NCI-H446 (cell line): ENCODE measurements around the gene TRMT61B.

Experiments used
- DNase-seq, 2 experiments: peaks; one replicate each; lab custom pipeline; 2025; lab: John Stamatoyannopoulos, UW

Gene TRMT61B

GRCh38 chr2:28870146-28870891, at the start of gene TRMT61B:
Gene TRMT61B (minus strand): TSS chr2:28870309. CDS start chr2:28870277, 32 bp downstream.
- peak; percentile 84 to 96 for DNase-seq

GRCh38 chr2:28915939-28916338, 45.8 kb upstream of the TRMT61B start:
- no peak for DNase-seq

DNA sequence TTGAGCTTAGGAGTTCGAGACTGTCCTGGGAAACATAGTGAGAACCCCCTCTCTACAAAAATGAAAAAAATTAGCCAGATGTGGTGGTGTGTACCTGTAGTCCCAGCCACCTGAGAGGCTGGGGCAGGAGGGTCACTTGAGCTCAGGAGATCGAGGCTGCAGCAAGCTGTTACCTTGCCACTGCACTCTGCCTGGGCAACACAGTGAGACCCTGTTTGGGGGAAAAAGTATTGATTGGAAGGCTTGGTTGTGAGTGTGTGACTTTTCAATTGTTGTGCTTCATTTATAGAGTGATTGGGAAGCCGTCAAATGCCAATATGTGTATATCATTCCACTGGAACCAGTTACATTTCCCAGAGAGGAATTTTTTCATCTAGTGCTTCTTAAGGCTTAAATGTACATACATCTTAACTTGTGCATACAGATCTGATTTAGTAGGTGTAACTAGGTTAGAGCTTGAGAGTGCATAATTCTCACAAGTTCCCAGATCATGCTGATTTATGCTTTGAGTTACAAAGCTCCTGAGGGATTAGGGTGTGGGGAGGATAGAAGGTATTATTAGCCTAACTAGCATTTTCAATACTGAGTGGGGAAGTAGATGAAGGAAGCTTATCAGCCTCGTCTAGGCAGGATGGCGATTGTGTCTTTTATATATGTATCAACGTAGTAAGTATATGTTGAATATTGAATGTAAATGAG, 39.7 kb upstream of the TRMT61B start:
- DNase-seq = no peak

DNA sequence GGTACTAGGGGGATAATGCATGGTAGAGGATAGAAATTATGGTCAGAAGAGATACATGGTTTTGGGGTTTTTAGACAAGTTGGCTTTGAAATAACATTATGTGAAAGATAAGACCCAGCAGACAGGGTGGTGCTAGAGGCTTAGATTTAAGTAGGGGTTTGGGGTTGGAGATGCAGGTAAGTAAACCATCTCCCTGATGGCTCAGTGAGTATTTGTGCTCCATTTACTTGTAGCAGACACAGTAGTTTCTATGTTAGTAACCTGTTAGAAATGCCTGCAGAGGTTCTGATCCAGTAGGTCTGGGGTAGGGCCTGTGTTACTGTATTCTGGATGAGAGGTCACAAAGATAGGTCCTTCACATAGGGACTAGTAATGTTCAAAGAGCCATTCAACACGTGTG, 38.1 kb upstream of the TRMT61B start:
- no peak for DNase-seq

DNA sequence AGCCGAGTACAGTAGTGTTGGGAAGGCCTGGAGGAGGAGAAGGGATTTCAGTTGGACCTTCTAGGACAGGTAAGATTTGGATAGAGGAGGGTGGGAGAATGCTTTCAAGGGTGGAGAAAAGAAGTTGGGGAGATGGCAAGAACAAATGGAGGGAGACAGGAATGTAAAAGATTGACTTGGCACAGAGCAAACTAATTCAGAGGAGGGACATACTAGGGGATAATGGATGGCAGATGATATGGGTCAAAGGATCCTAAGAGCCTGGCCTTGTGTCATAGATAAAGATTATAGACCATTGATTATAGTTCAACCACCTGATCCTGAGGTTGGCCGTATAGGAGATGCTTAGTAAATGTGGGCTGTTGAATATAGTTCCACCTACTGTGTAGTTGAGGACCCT, 36.7 kb upstream of the TRMT61B start:
- DNase-seq = no peak

DNA sequence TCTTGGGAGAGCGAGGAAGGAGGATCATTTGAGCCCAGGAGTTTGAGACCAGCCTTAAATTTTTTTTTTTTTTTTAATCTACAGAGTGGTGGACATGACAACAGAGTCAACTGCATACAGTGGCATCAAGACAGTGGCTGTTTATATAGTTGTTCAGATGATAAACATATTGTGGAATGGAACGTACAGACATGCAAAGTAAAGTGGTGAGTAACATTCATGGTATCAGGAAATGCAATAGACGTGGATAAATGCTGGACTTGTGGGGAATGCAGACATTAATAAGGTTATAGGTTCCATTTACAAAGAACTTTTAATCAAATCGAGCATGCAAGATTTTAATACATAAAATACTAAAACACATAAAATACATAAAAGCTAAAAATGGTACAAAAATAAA, 36.3 kb upstream of the TRMT61B start:
- no peak for DNase-seq

DNA sequence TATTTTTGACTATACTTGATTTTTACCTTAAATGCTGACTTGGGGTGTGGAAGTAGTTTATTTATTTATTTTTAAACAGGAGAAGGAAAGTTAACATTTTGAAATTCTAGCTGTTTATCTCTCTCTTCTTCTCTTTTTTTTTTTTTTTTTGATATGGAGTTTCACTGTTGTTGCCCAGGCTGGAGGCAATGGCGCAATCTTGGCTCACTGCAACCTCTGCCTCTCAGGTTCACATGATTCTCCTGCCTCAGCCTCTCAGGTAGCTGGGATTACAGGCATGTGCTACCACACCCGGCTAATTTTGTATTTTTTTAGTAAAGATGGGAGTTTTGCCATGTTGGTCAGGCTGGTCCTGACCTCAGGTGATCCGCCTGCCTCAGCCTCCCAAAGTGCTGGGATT, 35.4 kb upstream of the TRMT61B start:
- DNase-seq = no peak

GRCh38 chr2:28904802-28905457, 34.8 kb upstream of the TRMT61B start:
- no peak for DNase-seq

GRCh38 chr2:28904295-28904694, 34.2 kb upstream of the TRMT61B start:
- no peak for DNase-seq

- DNase-seq = no peak
Measured at GRCh38 chr2:28902584-28902983, 32.5 kb upstream of the TRMT61B start.

DNA sequence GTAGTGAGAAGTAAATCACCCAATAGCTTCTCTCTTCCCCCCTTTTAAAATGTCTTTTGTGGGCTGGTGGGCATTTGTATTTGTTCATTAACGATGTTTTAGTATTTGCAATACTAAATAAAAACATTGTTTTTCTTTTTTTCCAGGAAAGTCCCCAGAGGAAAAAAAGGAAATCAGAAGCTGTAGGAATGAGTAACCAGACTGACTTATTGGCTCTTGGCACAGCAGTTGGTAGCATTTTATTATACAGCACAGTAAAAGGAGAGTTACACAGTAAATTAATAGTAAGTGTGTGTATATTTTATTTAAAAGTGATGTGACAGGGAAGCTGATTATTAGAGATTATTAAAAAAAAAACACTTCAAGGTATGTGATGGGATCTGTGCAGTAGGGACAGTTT, 31.7 kb upstream of the TRMT61B start:
- no peak for DNase-seq

- DNase-seq = no peak
Measured at GRCh38 chr2:28901202-28901601, 31.1 kb upstream of the TRMT61B start.

- DNase-seq = no peak
Measured at GRCh38 chr2:28898048-28898447, 27.9 kb upstream of the TRMT61B start.

DNA sequence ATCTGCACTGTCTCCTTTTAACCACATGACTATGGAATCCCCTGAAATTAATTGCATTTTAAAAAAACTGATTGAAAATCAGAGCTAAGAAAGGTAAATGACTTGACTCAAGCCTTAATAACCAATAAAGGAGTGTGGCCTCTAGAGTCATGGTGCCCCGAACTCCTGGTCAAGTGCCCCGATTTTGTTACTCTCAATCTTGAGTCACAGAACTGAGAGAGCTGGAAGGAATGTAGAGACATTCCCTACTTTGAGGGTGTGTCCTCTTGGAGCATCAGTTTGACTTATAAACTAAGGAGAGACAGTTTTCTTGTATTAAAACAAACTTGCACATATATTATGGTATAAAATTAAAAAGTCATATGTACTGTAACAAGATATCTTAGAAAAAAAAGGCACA, 26.8 kb upstream of the TRMT61B start:
- no peak for DNase-seq

- DNase-seq = peak in 1 of 2 experiments; percentile 41
Measured at GRCh38 chr2:28895189-28895893, 25.2 kb upstream of the TRMT61B start.

DNA sequence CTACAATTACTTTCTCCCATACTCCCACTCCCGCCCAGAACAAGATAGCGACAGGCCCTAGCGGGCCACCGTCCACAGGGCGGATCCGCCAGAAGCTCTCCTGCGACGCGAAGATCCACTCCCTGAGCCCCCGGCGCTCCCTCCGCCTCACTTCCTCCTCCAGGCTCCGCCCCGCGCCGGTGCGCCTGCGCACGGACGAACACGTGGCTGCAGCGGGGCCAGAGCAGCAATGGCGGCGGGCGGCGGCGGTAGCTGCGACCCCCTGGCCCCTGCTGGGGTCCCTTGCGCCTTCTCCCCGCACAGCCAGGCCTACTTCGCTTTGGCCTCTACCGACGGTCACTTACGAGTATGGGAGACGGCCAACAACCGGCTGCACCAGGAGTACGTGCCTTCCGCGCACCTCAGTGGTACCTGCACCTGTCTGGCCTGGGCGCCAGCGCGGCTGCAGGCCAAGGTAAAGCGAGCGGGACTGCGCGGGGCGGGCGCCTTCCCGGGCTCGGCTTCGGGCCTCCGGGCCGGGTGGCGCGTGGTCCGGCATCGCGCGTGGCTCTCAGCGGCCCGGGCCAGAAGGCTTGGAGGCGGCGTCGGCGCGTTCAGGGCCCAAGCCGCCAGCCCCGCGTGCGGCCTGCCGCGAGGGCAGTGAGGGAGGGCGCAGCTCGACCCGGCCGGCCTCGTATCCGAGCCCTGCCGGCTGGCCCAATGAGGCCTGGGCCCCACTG, 24.5 kb upstream of the TRMT61B start, which contains the start of gene WDR43:
Gene WDR43 (plus strand): TSS at position 198 of the 719 bp plus-strand sequence. CDS start 32 bp downstream, at position 230.
- peak; percentile 93 to 97 for DNase-seq

- no peak for DNase-seq
Measured at GRCh38 chr2:28893488-28893887, 23.4 kb upstream of the TRMT61B start.

DNA sequence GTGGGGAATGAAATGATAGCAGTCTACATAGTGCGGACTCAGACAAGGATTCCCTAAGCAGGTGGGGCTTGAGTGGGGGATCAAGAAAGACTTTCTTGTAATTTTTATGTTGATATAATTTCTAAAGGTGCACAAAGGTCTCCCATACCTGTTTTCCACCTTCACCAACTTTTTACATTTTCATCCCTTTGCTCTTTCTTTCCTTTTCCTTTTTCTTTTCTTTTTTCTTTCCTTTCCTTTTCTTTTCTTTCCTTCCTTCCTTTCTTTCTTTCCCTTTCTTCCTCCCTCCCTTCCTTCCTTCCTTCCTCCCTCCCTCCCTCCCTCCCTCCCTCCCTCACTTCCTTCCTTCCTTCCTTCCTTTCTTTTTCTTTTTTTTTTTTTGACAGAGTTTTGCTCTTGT, 10.1 kb upstream of the TRMT61B start:
- no peak for DNase-seq

DNA sequence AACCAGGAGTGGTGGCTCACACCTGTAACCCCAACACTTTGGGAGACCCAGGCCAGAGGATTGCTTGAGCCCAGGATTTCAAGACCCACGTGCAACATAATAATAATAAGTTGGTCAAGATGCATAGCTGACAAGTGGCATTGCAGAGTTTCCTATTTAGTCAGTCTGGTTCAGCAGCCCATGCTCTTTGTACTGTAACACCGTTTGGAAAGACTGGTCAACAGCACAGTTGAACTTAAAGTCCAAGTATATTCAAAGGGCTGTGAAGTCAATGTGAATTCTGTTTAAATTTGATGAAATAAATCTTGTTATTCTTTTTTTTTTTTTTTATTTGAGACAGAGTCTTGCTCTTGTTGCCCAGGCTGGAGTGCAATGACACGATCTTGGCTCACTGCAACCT, 1.5 kb upstream of the TRMT61B start:
- DNase-seq = no peak

DNA sequence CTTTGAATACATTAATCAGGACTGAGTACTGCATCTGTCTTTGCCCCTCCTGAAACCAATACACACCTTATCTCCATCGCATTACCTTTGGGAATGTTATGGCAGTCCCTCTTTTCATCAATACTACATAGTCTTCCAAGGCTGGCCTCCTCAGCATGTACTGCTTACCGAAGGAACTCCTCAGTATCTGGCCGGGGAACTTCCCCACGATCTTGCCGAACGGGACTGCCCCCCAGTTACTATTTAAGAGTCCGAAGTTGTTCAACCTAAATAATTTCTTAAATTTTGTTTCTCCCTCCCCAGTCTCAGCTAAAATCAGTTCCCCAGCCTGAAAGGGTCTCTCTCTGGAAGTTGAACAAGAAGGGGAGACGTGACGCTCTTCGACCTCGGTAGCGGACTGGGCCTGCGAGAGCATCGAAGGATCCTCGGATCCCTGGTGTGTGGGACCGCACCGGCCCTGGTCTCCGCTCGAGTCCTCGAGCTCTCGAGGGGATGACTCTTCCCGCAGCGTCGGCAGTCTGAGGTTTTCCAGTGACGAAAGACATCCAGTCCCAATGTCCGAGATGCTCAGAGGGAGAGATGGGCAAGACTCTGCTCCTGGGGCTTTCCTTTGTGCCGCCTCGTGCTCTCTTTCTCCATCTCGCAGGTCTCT, 489 bp downstream of the TRMT61B start:
- no peak for DNase-seq

- no peak for DNase-seq
Measured at GRCh38 chr2:28868611-28869010, 1.5 kb downstream of the TRMT61B start.
